HEK293 (cell line): Measurements from ENCODE around the gene OXGR1.

Source experiments
- CTCF ChIA-PET: fragments of 350-600 bp; formaldehyde crosslinking; extraction: SDS; loops from one replicate; lab custom pipeline; 2021; ENCODE audit warnings: antibody characterized with exemption; lab: Yijun Ruan, JAX
- POLR2A ChIA-PET: fragments of 300-600 bp; formaldehyde crosslinking; extraction: SDS; loops from one replicate; lab custom pipeline; 2020; ENCODE audit warnings: antibody characterized with exemption, inconsistent platforms; lab: Yijun Ruan, JAX
- H3K27ac ChIP-seq: fragments of 200-500 bp; sonication (Bioruptor generic); 2 replicates; pipeline ENCODE4 v1.5.1; 2014; ENCODE audit warnings: low read depth, low read length, control low read depth, inconsistent platforms; ENCODE audit errors: extremely low read depth
- H3K36me3 ChIP-seq, 2 experiments: fragments of 200-500 bp in 1 of 2; sonication (Bioruptor generic) in 1 of 2; 1 replicate in 1 of 2; 2 replicates in 1 of 2; pipeline ENCODE4 v1.5.1; 2014 to 2017; ENCODE audit warnings: inconsistent platforms in 2 of 2, low read length in 2 of 2; ENCODE audit not compliant: control insufficient read depth in 2 of 2, insufficient read depth in 1 of 2
- H3K4me1 ChIP-seq: fragments of 200-500 bp; sonication (Bioruptor generic); 2 replicates; pipeline ENCODE4 v1.5.1; 2014; ENCODE audit warnings: mild to moderate bottlenecking, low read length, inconsistent platforms; ENCODE audit not compliant: control insufficient read depth, insufficient read depth
- H3K4me3 ChIP-seq: 2 replicates; pipeline ENCODE4 v1.5.1; 2011; ENCODE audit warnings: low read depth, mild to moderate bottlenecking, control low read depth, low read length, moderate library complexity
- H3K9me3 ChIP-seq: fragments of 200-500 bp; sonication (Bioruptor generic); 2 replicates; pipeline ENCODE4 v1.5.1; 2014; ENCODE audit warnings: low read depth, low read length, inconsistent platforms; ENCODE audit not compliant: control insufficient read depth, insufficient read depth
- SP3 ChIP-seq: fragments of 450-650 bp; formaldehyde crosslinking; IDR thresholded peaks from 2 replicates; pipeline ENCODE4 v1.5.1; 2016; ENCODE audit warnings: missing biosample characterization, missing genetic modification characterization
- ZBTB20 ChIP-seq: fragments of 450-650 bp; formaldehyde crosslinking; IDR thresholded peaks from 2 replicates; pipeline ENCODE4 v1.5.1; 2016; ENCODE audit warnings: missing biosample characterization, missing genetic modification characterization
- ZNF266 ChIP-seq: fragments of 450-650 bp; formaldehyde crosslinking; IDR thresholded peaks from 2 replicates; pipeline ENCODE4 v1.5.1; 2016; ENCODE audit warnings: missing biosample characterization, missing genetic modification characterization, low read depth
- ZNF366 ChIP-seq: fragments of 450-650 bp; formaldehyde crosslinking; conservative IDR thresholded peaks from 2 replicates; pipeline ENCODE4 v1.5.1; 2016; ENCODE audit warnings: missing biosample characterization, missing genetic modification characterization
- ZNF561 ChIP-seq: fragments of 450-650 bp; IDR thresholded peaks from 2 replicates; pipeline ENCODE4 v1.5.1; 2018; ENCODE audit warnings: missing biosample characterization, missing genetic modification characterization, borderline replicate concordance
- ZNF626 ChIP-seq: fragments of 450-650 bp; sonication (Bioruptor Pico); formaldehyde crosslinking; IDR thresholded peaks from 2 replicates; pipeline ENCODE4 v1.5.1; 2018; ENCODE audit warnings: missing biosample characterization, missing genetic modification characterization, inconsistent platforms
- ZNF654 ChIP-seq: fragments of 450-650 bp; formaldehyde crosslinking; IDR thresholded peaks from 2 replicates; pipeline ENCODE4 v1.5.1; 2016; ENCODE audit warnings: low read depth, missing biosample characterization, missing genetic modification characterization
- ZNF658 ChIP-seq: fragments of 450-650 bp; formaldehyde crosslinking; IDR thresholded peaks from 2 replicates; pipeline ENCODE4; 2016; ENCODE audit warnings: missing biosample characterization, missing genetic modification characterization
- ZSCAN23 ChIP-seq: fragments of 450-650 bp; formaldehyde crosslinking; IDR thresholded peaks from 2 replicates; pipeline ENCODE4 v1.5.1; 2016; ENCODE audit warnings: missing biosample characterization, missing genetic modification characterization
- TF ChIP-seq, protein P1 (sequence below): fragments of 450-650 bp; formaldehyde crosslinking; IDR thresholded peaks from 2 replicates; pipeline ENCODE4 v1.5.1; 2016; ENCODE audit warnings: missing biosample characterization, missing genetic modification characterization, low read depth
- TF ChIP-seq, protein P2 (sequence below): fragments of 450-650 bp; IDR thresholded peaks from 2 replicates; pipeline ENCODE4 v1.5.1; 2018; ENCODE audit warnings: missing biosample characterization, mild to moderate bottlenecking, missing genetic modification characterization
- TF ChIP-seq, protein P3 (sequence below): fragments of 450-650 bp; formaldehyde crosslinking; IDR thresholded peaks from 2 replicates; pipeline ENCODE4 v1.5.1; 2016; ENCODE audit warnings: missing biosample characterization, missing genetic modification characterization
- TF ChIP-seq, protein P4 (sequence below): fragments of 450-650 bp; formaldehyde crosslinking; IDR thresholded peaks from 2 replicates; pipeline ENCODE4 v1.5.1; 2017; ENCODE audit warnings: missing biosample characterization, missing genetic modification characterization
- TF ChIP-seq, protein P5 (sequence below): fragments of 450-650 bp; formaldehyde crosslinking; IDR thresholded peaks from 2 replicates; pipeline ENCODE4 v1.5.1; 2017; ENCODE audit warnings: missing biosample characterization, missing genetic modification characterization

The OXGR1 gene

DNA sequence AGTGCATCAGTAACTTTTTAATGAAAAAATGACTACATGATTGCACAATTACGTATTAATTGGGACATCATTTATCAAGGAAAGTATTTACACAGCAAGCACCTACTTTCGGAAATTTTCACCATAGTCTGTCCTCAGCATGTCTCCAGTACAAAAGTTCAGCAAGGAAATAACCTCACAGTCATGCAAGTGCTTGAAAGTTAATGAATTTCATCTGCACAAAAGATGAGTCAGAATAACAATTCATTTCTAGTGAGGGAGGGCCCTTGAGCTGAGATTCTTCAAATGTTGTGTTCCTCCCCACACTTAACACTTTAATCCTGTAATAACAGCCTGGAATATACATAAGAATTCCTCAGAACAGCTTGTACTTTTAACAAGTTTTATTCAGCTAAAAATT lies 49.0 kb upstream of the OXGR1 start (continued):
- TF ChIP-seq, protein P1, sequence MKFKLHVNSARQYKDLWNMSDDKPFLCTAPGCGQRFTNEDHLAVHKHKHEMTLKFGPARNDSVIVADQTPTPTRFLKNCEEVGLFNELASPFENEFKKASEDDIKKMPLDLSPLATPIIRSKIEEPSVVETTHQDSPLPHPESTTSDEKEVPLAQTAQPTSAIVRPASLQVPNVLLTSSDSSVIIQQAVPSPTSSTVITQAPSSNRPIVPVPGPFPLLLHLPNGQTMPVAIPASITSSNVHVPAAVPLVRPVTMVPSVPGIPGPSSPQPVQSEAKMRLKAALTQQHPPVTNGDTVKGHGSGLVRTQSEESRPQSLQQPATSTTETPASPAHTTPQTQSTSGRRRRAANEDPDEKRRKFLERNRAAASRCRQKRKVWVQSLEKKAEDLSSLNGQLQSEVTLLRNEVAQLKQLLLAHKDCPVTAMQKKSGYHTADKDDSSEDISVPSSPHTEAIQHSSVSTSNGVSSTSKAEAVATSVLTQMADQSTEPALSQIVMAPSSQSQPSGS (tag by site-specific recombination), result no peak
- no peak for TF ChIP-seq ZNF366 (tag by site-specific recombination)
- no peak for TF ChIP-seq ZNF658 (tag by site-specific recombination)
- TF ChIP-seq, protein P2, sequence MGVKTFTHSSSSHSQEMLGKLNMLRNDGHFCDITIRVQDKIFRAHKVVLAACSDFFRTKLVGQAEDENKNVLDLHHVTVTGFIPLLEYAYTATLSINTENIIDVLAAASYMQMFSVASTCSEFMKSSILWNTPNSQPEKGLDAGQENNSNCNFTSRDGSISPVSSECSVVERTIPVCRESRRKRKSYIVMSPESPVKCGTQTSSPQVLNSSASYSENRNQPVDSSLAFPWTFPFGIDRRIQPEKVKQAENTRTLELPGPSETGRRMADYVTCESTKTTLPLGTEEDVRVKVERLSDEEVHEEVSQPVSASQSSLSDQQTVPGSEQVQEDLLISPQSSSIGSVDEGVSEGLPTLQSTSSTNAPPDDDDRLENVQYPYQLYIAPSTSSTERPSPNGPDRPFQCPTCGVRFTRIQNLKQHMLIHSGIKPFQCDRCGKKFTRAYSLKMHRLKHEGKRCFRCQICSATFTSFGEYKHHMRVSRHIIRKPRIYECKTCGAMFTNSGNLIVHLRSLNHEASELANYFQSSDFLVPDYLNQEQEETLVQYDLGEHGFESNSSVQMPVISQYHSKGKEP (tag by site-specific recombination), result no peak
- no peak for TF ChIP-seq ZSCAN23 (tag by site-specific recombination)
- TF ChIP-seq ZNF561, result no peak
- no peak for TF ChIP-seq ZNF626 (tag by site-specific recombination)
- TF ChIP-seq ZBTB20 (tag by site-specific recombination), result no peak
- TF ChIP-seq, protein P3, sequence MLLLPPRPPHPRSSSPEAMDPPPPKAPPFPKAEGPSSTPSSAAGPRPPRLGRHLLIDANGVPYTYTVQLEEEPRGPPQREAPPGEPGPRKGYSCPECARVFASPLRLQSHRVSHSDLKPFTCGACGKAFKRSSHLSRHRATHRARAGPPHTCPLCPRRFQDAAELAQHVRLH (tag by site-specific recombination), result no peak
- TF ChIP-seq, all 188 proteins: peak for 0

DNA sequence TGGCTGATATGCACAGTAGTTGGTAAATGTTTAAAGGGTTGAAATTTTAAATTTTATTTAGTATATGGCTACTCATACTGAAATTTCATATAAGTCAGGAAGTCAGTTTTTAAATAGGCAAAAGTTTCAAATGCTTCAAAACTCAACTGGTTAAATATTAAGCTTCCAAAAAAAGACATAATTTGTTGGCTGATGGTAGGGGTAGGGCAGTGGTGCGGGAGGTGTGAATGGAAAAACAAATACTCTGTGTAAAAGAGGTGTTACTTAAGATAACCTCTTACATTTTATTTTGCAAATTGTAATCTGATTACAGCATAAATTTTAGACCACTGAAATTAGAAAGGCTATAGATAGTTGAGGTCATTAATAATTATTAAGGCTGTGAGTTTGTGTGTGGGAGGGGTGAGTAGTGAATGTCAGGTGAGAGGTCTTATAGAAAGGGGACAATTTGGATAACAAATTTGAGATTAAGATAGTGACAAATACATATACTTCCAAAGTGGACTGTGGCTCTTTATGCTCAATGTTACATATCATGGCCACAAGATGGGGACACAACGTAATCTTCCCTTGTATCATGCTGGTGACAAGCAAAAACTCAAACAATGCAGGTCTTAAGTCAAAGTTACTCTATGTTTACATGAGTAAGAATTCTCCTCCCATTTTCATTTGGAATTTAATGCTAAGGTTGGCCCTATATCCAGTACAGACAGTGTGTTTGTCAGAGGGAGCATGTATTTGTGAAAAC lies 36.6 kb upstream of the OXGR1 start:
- Histone ChIP-seq H3K4me1 (no peaks in the 10 kb centered on the region), H3K36me3 (no peaks in the 10 kb centered on the region), H3K27ac (no peak overlapping the region), H3K9me3 (no peaks in the 10 kb centered on the region), H3K4me3 (no peak overlapping the region)
- ChIA-PET CTCF (interaction anchor here (0.6 to 1.2 kb wide), 2 partner anchors 13 to 102 kb away, joined by 3 to 4 read pairs; no protein-coding TSS in a partner anchor), POLR2A (no interaction called here)
- TF ChIP-seq, protein P4, sequence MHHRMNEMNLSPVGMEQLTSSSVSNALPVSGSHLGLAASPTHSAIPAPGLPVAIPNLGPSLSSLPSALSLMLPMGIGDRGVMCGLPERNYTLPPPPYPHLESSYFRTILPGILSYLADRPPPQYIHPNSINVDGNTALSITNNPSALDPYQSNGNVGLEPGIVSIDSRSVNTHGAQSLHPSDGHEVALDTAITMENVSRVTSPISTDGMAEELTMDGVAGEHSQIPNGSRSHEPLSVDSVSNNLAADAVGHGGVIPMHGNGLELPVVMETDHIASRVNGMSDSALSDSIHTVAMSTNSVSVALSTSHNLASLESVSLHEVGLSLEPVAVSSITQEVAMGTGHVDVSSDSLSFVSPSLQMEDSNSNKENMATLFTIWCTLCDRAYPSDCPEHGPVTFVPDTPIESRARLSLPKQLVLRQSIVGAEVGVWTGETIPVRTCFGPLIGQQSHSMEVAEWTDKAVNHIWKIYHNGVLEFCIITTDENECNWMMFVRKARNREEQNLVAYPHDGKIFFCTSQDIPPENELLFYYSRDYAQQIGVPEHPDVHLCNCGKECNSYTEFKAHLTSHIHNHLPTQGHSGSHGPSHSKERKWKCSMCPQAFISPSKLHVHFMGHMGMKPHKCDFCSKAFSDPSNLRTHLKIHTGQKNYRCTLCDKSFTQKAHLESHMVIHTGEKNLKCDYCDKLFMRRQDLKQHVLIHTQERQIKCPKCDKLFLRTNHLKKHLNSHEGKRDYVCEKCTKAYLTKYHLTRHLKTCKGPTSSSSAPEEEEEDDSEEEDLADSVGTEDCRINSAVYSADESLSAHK (tag by site-specific recombination), result no peak
- TF ChIP-seq, protein P5, sequence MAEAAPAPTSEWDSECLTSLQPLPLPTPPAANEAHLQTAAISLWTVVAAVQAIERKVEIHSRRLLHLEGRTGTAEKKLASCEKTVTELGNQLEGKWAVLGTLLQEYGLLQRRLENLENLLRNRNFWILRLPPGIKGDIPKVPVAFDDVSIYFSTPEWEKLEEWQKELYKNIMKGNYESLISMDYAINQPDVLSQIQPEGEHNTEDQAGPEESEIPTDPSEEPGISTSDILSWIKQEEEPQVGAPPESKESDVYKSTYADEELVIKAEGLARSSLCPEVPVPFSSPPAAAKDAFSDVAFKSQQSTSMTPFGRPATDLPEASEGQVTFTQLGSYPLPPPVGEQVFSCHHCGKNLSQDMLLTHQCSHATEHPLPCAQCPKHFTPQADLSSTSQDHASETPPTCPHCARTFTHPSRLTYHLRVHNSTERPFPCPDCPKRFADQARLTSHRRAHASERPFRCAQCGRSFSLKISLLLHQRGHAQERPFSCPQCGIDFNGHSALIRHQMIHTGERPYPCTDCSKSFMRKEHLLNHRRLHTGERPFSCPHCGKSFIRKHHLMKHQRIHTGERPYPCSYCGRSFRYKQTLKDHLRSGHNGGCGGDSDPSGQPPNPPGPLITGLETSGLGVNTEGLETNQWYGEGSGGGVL (tag by site-specific recombination), result no peak
- TF ChIP-seq ZNF654 (tag by site-specific recombination), result peak; percentile 44; the same call in 1 of the 2 replicates
- no peak for TF ChIP-seq ZNF266 (tag by site-specific recombination)
- no peak for TF ChIP-seq SP3 (tag by site-specific recombination)
